ENCODE measurements around the gene EFCC1.

- TF ChIP-seq, protein P1, sequence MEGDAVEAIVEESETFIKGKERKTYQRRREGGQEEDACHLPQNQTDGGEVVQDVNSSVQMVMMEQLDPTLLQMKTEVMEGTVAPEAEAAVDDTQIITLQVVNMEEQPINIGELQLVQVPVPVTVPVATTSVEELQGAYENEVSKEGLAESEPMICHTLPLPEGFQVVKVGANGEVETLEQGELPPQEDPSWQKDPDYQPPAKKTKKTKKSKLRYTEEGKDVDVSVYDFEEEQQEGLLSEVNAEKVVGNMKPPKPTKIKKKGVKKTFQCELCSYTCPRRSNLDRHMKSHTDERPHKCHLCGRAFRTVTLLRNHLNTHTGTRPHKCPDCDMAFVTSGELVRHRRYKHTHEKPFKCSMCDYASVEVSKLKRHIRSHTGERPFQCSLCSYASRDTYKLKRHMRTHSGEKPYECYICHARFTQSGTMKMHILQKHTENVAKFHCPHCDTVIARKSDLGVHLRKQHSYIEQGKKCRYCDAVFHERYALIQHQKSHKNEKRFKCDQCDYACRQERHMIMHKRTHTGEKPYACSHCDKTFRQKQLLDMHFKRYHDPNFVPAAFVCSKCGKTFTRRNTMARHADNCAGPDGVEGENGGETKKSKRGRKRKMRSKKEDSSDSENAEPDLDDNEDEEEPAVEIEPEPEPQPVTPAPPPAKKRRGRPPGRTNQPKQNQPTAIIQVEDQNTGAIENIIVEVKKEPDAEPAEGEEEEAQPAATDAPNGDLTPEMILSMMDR (IDR thresholded peaks at IDR 0.05), result no peak
- no peak for TF ChIP-seq EP300 (IDR thresholded peaks at IDR 0.05)
Measured at GRCh38 chr3:129031476-129032215, 30.5 kb downstream of the EFCC1 start.

Data from gastroesophageal sphincter (tissue), 3 donors.